ENCODE results near the gene TESK2. TPM values are rescaled to one million over a fixed set of nuclear protein-coding genes. Genes with fewer than 3 reads are reported as not detected.

TESK2 gene
- total and polyA plus RNA-seq, 2 of the 13 experiments (the other 11 are each of a cell fraction or from before 2014, with no cell fraction given): 5.5 to 9.6 TPM

GRCh38 chr1:45521413-45522323 is 30.7 kb upstream of the TESK2 start, which contains the start of gene PRDX1 (continued):
- TF ChIP-seq ZNF136 (CRISPR knock-in tag; IDR thresholded peaks at IDR 0.05; ENCODE audit: low read depth): 0 out of 2 replicates have a peak, but pooled peaks have one; percentile 29
- TF ChIP-seq ZBTB10 (CRISPR knock-in tag; IDR thresholded peaks at IDR 0.05; ENCODE audit: borderline replicate concordance): peak; percentile 86
- TF ChIP-seq STAG1 (CRISPR knock-in tag; IDR thresholded peaks at IDR 0.05): no peak
- peak; percentile 95; the same call in 1 of the 2 replicates for TF ChIP-seq ZSCAN30 (CRISPR knock-in tag; IDR thresholded peaks at IDR 0.05)
- peak; percentile 95 for TF ChIP-seq ZNF709 (CRISPR knock-in tag; IDR thresholded peaks at IDR 0.05)
- 0 out of 2 replicates have a peak, but pooled peaks have one; percentile 62 for TF ChIP-seq ZNF607 (CRISPR knock-in tag; IDR thresholded peaks at IDR 0.05; ENCODE audit: borderline replicate concordance)
- peak; percentile 76 to 90 for TF ChIP-seq MAFK (conservative IDR thresholded peaks at IDR 0.05 in 1 of 2, IDR thresholded peaks at IDR 0.05 in 1 of 2; ENCODE audit: low read length in 2 of 2)
- no peak for TF ChIP-seq PCBP1 (IDR thresholded peaks at IDR 0.05; ENCODE audit: borderline replicate concordance, low read depth, low read length)
- TF ChIP-seq GTF3A (CRISPR knock-in tag; conservative IDR thresholded peaks at IDR 0.05): peak; percentile 77; the same call in 1 of the 2 replicates
- TF ChIP-seq ZNF704 (CRISPR knock-in tag; IDR thresholded peaks at IDR 0.05; ENCODE audit: borderline replicate concordance): 0 out of 2 replicates have a peak, but pooled peaks have one; percentile 68
- peak; percentile 77 for TF ChIP-seq THRA (CRISPR knock-in tag; IDR thresholded peaks at IDR 0.05; ENCODE audit: borderline replicate concordance)
- peak; percentile 97 for TF ChIP-seq SAP130 (CRISPR knock-in tag; IDR thresholded peaks at IDR 0.05; ENCODE audit: low read depth)
- TF ChIP-seq ZHX2 (IDR thresholded peaks at IDR 0.05; ENCODE audit: low read depth): no peak
- TF ChIP-seq ZHX2 (CRISPR knock-in tag; IDR thresholded peaks at IDR 0.05; ENCODE audit: borderline replicate concordance): peak; percentile 87; the same call in 1 of the 2 replicates
- TF ChIP-seq HNF4G (IDR thresholded peaks at IDR 0.05; ENCODE audit: borderline replicate concordance, low read depth, low read length): no peak; the same call in 1 of the 2 replicates
- TF ChIP-seq HNF4G (CRISPR knock-in tag; IDR thresholded peaks at IDR 0.05; ENCODE audit: borderline replicate concordance, low read depth): no peak
